GM12872 (cell line): ENCODE measurements around the gene KIAA0586.

ENCODE experiments used
- TF ChIP-seq, protein P1 (sequence below): IDR thresholded peaks from 3 replicates; pipeline ENCODE4 v1.5.1; 2011; ENCODE audit warnings: low read depth, mild to moderate bottlenecking, low read length, moderate library complexity; ENCODE audit not compliant: insufficient read depth

Gene KIAA0586

GRCh38 chr14:58491593-58491992, 64.1 kb downstream of the KIAA0586 start:
- TF ChIP-seq, protein P1, sequence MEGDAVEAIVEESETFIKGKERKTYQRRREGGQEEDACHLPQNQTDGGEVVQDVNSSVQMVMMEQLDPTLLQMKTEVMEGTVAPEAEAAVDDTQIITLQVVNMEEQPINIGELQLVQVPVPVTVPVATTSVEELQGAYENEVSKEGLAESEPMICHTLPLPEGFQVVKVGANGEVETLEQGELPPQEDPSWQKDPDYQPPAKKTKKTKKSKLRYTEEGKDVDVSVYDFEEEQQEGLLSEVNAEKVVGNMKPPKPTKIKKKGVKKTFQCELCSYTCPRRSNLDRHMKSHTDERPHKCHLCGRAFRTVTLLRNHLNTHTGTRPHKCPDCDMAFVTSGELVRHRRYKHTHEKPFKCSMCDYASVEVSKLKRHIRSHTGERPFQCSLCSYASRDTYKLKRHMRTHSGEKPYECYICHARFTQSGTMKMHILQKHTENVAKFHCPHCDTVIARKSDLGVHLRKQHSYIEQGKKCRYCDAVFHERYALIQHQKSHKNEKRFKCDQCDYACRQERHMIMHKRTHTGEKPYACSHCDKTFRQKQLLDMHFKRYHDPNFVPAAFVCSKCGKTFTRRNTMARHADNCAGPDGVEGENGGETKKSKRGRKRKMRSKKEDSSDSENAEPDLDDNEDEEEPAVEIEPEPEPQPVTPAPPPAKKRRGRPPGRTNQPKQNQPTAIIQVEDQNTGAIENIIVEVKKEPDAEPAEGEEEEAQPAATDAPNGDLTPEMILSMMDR: no peak

DNA sequence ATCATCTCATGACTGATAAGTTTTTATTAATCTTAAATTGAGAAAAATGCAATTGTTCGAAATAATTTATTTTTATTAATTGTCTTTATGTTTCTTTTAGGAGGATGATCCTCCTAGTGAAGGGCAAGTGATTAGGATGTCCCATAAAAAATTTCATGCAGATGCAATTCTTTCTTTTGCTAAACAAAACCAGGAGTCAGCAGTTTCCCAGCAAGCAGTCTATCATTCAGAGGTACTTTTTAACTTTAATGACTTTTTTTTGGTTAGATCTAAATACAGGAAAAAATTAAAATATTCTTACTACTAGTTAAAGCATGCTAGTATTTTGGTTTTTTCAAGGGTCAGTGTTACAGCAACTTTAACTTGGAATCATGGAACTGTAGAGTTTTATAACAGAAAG, 64.5 kb downstream of the KIAA0586 start:
- TF ChIP-seq, protein P1: no peak

DNA sequence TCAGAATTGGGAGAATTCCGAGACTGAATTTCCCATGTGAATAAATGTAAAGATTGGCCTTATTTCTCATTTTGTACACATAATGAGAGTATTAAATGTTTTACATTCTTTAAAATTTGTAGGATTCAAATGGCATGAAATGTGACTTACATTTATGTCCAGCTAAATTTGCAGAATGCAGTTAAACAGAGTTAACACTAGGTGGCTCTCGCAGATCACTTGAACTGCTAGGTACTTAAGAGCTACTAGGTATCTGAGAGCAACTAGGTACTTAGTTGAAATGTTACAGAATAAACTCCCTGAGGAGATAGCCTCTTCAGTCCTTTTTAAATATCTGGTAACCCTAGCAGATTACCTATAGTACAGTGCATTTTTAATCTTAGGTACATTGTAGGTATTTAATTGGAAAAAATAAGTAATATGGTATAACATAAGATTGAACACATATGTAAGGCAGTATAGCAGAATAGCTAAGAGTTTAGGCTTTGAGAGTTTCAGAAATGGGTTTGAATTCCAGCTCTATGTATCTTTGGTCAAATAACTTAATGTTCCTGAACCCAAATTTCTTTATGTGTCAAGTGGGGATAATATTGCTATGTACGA, 73.8 kb downstream of the KIAA0586 start:
- TF ChIP-seq, protein P1: peak; percentile 75

GRCh38 chr14:58513272-58513671, 85.8 kb downstream of the KIAA0586 start:
- TF ChIP-seq, protein P1: no peak

DNA sequence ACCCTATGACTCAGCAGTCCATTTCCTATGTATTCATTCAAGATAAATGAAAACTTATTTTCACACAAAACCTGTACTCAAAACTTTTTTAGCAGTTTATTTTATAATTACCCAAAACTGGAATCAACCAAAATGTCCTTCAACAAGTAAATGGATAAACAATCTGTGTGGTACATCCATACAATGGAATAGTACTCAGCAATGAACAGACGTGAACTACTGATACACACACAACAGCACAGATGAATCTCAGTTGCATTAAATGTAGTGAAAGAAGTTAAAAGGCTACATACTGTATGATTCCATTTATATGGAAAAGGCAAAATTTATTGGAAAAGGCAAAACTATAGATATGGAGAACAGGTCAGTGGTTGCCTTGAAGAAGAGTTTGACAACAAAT, 90.1 kb downstream of the KIAA0586 start:
- TF ChIP-seq, protein P1: no peak

GRCh38 chr14:58533446-58533845, 105.9 kb downstream of the KIAA0586 start:
- TF ChIP-seq, protein P1: no peak

- TF ChIP-seq, protein P1: no peak
Measured at GRCh38 chr14:58535044-58535443, 107.5 kb downstream of the KIAA0586 start.

DNA sequence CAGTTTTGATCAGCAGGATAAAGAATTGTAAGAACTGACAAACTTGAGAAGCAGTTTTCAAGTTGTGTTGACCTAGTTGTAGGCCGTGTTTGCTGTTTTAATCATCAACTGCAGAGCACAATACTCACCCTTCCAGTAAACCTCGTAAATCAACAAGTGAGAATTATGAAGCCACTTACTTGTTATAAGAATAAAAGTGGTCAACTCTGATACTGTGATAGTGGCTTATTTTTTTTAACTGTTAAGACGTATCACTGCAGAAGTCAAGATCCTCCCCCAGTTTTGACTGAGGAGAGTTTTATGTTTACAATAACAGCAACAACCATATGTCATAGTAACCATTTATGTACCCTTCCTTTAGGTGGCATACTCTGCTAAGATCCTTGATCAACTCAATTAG, 109.5 kb downstream of the KIAA0586 start:
- TF ChIP-seq, protein P1: no peak
